HepG2 (cell line): Measurements from ENCODE around the gene MTCL1. TPM values are rescaled to one million over a fixed set of nuclear protein-coding genes. Genes with fewer than 3 reads are reported as not detected.

Experiments used
- CBX5 ChIP-seq: sonication (generic); formaldehyde crosslinking; IDR thresholded peaks from 2 replicates; pipeline ENCODE4 v1.4.0; 2020; ENCODE audit warnings: missing genetic modification reagents, borderline replicate concordance
- FOXP1 ChIP-seq, 2 experiments: fragments of 450-650 bp in 1 of 2; IDR thresholded peaks; 2 replicates each; pipeline ENCODE4 v1.6.1; 2017 to 2018; ENCODE audit warnings: antibody characterized with exemption in 1 of 2
- GATA4 ChIP-seq: sonication (generic); IDR thresholded peaks from 2 replicates; pipeline ENCODE4 v1.6.1; 2016; ENCODE audit warnings: antibody characterized with exemption, low read depth, borderline replicate concordance
- GMEB1 ChIP-seq: sonication (generic); formaldehyde crosslinking; IDR thresholded peaks from 2 replicates; pipeline ENCODE4 v1.5.1; 2020; ENCODE audit warnings: missing genetic modification reagents, mild to moderate bottlenecking, borderline replicate concordance
- HHEX ChIP-seq: IDR thresholded peaks from 2 replicates; pipeline ENCODE4 v1.6.1; 2016; ENCODE audit warnings: control low read depth
- HMGXB4 ChIP-seq, 2 experiments: sonication (generic) in 1 of 2; formaldehyde crosslinking in 1 of 2; IDR thresholded peaks; 2 replicates each; pipeline versions ENCODE4 v1.4.0 to v1.6.1; 2018 to 2020; ENCODE audit warnings: missing genetic modification reagents in 2 of 2, borderline replicate concordance in 1 of 2, low read depth in 1 of 2, mild to moderate bottlenecking in 1 of 2, missing biosample characterization in 1 of 2
- POGK ChIP-seq: sonication (generic); formaldehyde crosslinking; conservative IDR thresholded peaks from 2 replicates; pipeline ENCODE4 v1.8.0; 2022; ENCODE audit warnings: mild to moderate bottlenecking, moderate library complexity, missing genetic modification reagents
- TBX2 ChIP-seq: sonication (generic); formaldehyde crosslinking; IDR thresholded peaks from 2 replicates; pipeline ENCODE4 v1.5.0; 2020; ENCODE audit warnings: missing genetic modification reagents, mild to moderate bottlenecking, borderline replicate concordance
- TFE3 ChIP-seq: IDR thresholded peaks from 2 replicates; pipeline ENCODE4 v1.6.1; 2016
- THAP11 ChIP-seq: IDR thresholded peaks from 2 replicates; pipeline ENCODE4 v1.6.1; 2016; ENCODE audit warnings: missing biosample characterization, missing genetic modification reagents
- ZMYM3 ChIP-seq: sonication (generic); formaldehyde crosslinking; IDR thresholded peaks from 2 replicates; pipeline ENCODE4 v1.5.1; 2020; ENCODE audit warnings: mild to moderate bottlenecking, missing genetic modification reagents
- ZNF687 ChIP-seq: sonication (generic); formaldehyde crosslinking; IDR thresholded peaks from 2 replicates; pipeline ENCODE4 v1.5.1; 2020; ENCODE audit warnings: mild to moderate bottlenecking, missing genetic modification reagents, moderate library complexity
- polyA plus RNA-seq, 8 experiments: library from polyadenylated mRNA; depleted of rRNA in 3 of 8; stranded (reverse) in 7 of 8; unstranded in 1 of 8; fragments of >200 nt; fragmentation: Illumina TruSeq in 4 of 8; extraction: Trizol in 4 of 8; gene quantifications; 2 replicates each; pipeline versions ENCODE4 v1.2.1 to v1.2.3, GENCODE V29; 2011 to 2016; ENCODE audit warnings: low read depth in 4 of 8, missing spikeins in 1 of 8, mixed read lengths in 1 of 8; ENCODE audit not compliant: insufficient read depth in 1 of 8
- total RNA-seq, 5 experiments: library from RNA; depleted of rRNA; stranded (reverse); fragments of >200 nt; fragmentation: Illumina TruSeq; extraction: Trizol; gene quantifications; 2 replicates each; pipeline ENCODE4 v1.2.3, GENCODE V29; 2016; ENCODE audit warnings: low read depth in 1 of 5

The MTCL1 gene
- total and polyA plus RNA-seq, 2 of the 13 experiments (the other 11 are each of a cell fraction or from before 2014, with no cell fraction given): 3.1 to 3.2 TPM

GRCh38 chr18:8730080-8730827 is 24.9 kb downstream of the MTCL1 start (continued):
- TF ChIP-seq ZNF687 (CRISPR knock-in tag) (peak; percentile 69), POGK (CRISPR knock-in tag) (peak; percentile 68; the same call in 1 of the 2 replicates), TFE3 (peak; percentile 38; the same call in 1 of the 2 replicates), FOXP1 (IDR thresholded peaks at IDR 0.05) (no peak), FOXP1 (CRISPR knock-in tag; IDR thresholded peaks at IDR 0.05) (0 out of 2 replicates have a peak, but pooled peaks have one; percentile 14), GATA4 (peak; percentile 70; the same call in 1 of the 2 replicates), CBX5 (CRISPR knock-in tag) (peak; percentile 72; the same call in 1 of the 2 replicates), THAP11 (CRISPR knock-in tag) (peak; percentile 42), ZMYM3 (CRISPR knock-in tag) (peak; percentile 49; the same call in 1 of the 2 replicates), TBX2 (peak; percentile 62; the same call in 1 of the 2 replicates), HMGXB4 (CRISPR knock-in tag; IDR thresholded peaks at IDR 0.05; ENCODE audit: borderline replicate concordance in 1 of 2, low read depth in 1 of 2) (0 out of 4 replicates have a peak, but pooled peaks of 1 of the 2 experiments have one; percentile 15), GMEB1 (CRISPR knock-in tag) (no peak), HHEX (CRISPR knock-in tag) (0 out of 2 replicates have a peak, but pooled peaks have one; percentile 18)
